ENCODE results near the gene VOPP1.

DNA sequence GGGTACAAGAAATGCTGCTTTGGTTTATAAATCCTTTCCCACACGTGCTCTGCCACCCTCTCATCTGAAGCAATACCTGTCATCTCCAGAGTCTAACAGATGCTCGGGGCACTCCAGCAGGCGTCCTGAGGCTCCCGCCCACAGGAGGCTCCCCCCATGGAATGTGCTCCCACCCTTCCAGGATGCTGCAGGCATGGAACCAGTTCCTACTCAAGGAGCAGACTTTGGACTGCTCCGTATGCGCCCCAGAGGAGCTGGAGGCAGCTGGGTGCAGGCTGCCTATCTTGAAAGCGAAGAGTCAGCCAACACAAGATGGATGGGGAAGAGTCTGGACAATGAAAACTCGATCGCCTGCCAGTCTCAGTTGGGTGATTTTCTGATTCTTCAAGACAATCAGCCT is 75.4 kb downstream of the VOPP1 start:
- TF ChIP-seq, protein P1, sequence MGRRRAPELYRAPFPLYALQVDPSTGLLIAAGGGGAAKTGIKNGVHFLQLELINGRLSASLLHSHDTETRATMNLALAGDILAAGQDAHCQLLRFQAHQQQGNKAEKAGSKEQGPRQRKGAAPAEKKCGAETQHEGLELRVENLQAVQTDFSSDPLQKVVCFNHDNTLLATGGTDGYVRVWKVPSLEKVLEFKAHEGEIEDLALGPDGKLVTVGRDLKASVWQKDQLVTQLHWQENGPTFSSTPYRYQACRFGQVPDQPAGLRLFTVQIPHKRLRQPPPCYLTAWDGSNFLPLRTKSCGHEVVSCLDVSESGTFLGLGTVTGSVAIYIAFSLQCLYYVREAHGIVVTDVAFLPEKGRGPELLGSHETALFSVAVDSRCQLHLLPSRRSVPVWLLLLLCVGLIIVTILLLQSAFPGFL (CRISPR knock-in tag; IDR thresholded peaks at IDR 0.05; ENCODE audit: borderline replicate concordance) = no peak
- TF ChIP-seq NR2C2 (CRISPR knock-in tag; IDR thresholded peaks at IDR 0.05) (no peak), CREB1 (CRISPR knock-in tag; IDR thresholded peaks at IDR 0.05) (no peak), ZNF121 (CRISPR knock-in tag; IDR thresholded peaks at IDR 0.05) (no peak)
- TF ChIP-seq, protein P2, sequence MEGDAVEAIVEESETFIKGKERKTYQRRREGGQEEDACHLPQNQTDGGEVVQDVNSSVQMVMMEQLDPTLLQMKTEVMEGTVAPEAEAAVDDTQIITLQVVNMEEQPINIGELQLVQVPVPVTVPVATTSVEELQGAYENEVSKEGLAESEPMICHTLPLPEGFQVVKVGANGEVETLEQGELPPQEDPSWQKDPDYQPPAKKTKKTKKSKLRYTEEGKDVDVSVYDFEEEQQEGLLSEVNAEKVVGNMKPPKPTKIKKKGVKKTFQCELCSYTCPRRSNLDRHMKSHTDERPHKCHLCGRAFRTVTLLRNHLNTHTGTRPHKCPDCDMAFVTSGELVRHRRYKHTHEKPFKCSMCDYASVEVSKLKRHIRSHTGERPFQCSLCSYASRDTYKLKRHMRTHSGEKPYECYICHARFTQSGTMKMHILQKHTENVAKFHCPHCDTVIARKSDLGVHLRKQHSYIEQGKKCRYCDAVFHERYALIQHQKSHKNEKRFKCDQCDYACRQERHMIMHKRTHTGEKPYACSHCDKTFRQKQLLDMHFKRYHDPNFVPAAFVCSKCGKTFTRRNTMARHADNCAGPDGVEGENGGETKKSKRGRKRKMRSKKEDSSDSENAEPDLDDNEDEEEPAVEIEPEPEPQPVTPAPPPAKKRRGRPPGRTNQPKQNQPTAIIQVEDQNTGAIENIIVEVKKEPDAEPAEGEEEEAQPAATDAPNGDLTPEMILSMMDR (IDR thresholded peaks at IDR 0.05) = no peak

All from WTC11 (cell line).